ENCODE data around the gene CRIP1. TPM values are rescaled to one million over a fixed set of nuclear protein-coding genes. Genes with fewer than 3 reads are reported as not detected.

The CRIP1 gene
- total RNA-seq, 2 experiments from 2014 or later, result 390 to 397 TPM

DNA sequence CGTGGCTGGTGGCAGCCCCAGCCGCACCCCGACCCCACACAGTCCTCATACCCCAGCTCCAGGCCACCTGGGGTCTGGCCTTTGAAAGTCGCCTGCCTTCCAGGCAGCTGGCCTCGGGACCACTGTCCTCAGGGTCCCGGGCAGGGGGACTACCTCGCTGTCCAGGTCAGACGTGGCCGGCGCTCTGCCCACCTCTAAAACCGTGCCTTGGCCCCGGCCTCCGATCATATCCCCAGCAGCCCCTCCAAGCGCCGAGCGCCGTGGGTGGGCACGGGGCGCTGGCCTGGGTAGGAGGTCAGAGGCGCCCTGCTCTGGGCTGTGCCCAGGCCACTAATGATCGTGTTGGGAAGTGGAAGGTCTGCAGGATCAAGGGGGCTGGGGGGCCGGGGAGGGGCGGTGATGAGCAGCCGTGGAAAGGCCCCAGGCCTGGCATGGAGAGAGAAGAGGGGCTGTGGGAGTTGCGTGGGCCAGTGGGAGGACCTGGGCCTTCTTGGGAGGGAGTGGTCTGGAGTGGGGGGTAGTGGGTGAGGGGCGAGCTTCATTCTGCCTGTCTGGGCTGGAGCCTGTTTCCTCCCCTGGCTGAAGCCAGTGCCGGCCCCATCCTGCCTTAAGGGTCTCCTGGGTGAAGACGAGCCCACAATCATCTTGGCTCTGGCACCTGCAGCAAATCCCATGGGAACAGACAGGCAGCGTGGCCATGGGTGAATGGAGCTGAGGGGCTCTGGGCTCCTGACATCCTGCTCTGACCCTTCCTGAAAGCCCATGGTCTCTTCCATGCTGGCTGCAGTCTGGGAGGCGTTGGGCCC is 44.6 kb downstream of the CRIP1 start:
- Mint-ChIP-seq H3K4me1 (ENCODE audit: low read depth) (peaks cover 20% of the 10 kb centered on the region), H3K27me3 (no peaks in the 10 kb centered on the region), H3K9me3 (no peaks in the 10 kb centered on the region), H3K27ac (no peak overlapping the region), H3K4me3 (no peak overlapping the region), H3K36me3 (no peaks in the 10 kb centered on the region)
- ChIA-PET POLR2A (no interaction called here), CTCF (interaction anchor here (0.8 to 3.4 kb wide), 3 partner anchors 11 to 159 kb away, joined by 3 to 11 read pairs (median 3); no protein-coding TSS in a partner anchor)
- intact Hi-C loops (cut with micrococcal nuclease), result no loop called here
- DNase-seq, result no peak

DNA sequence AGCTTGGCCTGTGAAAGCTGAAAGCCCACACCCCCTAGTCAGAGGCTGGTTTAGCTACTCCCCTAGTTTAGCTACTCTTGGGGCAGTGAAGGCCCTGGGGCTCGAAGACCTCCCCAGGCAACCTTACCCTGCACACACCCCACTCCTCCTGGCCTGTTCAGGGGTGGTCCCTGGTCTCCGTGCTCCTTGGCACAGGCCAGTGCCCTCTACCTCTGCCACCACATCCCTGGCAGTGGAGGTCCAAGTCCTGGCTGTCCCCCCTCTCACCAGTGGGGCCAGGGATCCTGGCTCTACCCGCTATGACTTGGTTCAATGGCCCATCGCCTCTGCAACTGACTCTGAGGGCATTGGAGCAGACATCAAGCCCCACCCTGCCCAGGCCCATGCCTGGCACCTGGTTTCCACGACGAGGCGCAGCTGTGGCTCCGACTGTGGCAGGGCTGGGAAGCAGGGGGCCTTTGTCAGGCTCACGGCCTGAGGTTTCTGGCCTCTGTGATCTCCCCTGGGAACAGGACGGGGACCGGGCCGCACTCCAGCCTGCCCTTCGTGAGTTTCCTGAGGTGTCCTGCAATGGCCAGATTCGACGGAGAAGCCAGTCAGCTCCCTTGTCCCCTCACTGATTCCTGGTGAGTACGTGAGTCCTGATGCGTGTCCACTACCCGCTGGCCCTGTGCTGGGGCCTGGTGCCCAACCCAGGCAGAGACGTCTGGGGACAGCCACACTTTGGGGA is 45.4 kb downstream of the CRIP1 start:
- Mint-ChIP-seq H3K36me3 (no peaks in the 10 kb centered on the region), H3K27ac (no peak overlapping the region), H3K27me3 (no peaks in the 10 kb centered on the region), H3K4me1 (ENCODE audit: low read depth) (peaks cover 19% of the 10 kb centered on the region), H3K4me3 (no peak overlapping the region), H3K9me3 (no peaks in the 10 kb centered on the region)
- intact Hi-C loops (cut with micrococcal nuclease), result no loop called here
- ChIA-PET POLR2A (no interaction called here), CTCF (interaction anchor here (1.5 to 3.4 kb wide), 3 partner anchors 10 to 158 kb away, joined by 3 to 11 read pairs (median 3); no protein-coding TSS in a partner anchor)
- DNase-seq, result no peak

DNA sequence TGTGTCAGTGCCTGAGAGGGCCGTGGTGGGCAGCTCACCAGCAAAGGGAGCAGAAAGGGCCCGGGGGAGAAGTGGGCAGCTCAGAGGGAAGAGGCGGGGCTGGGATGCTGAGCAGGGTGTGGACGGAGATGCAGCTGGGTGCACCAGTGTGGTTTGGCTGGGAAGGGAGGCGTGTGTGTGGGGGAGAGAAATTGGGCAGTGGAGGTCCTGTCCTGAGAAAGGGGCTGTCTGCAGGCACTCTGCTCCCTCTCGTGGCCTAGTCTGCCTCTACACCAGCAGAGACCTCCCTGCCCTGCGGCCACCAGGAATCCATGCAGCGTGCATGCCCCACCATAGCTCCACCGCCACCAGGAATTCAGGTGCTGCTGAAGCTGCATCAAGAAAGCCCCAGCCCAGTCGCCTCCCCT is 46.1 kb downstream of the CRIP1 start:
- intact Hi-C loops (cut with micrococcal nuclease), result no loop called here
- no peak overlapping the region for H3K27ac Mint-ChIP-seq
- no peaks in the 10 kb centered on the region for H3K9me3 Mint-ChIP-seq
- no peaks in the 10 kb centered on the region for H3K27me3 Mint-ChIP-seq
- no peaks in the 10 kb centered on the region for H3K36me3 Mint-ChIP-seq
- no peak overlapping the region for H3K4me3 Mint-ChIP-seq
- DNase-seq, result peak; percentile 23
- H3K4me1 Mint-ChIP-seq (ENCODE audit: low read depth), result peaks cover 13% of the 10 kb centered on the region
- CTCF ChIA-PET, result interaction anchor here (1.5 to 3.4 kb wide), 4 partner anchors 10 to 162 kb away, joined by 3 to 11 read pairs (median 4); no protein-coding TSS in a partner anchor
- POLR2A ChIA-PET, result no interaction called here

DNA sequence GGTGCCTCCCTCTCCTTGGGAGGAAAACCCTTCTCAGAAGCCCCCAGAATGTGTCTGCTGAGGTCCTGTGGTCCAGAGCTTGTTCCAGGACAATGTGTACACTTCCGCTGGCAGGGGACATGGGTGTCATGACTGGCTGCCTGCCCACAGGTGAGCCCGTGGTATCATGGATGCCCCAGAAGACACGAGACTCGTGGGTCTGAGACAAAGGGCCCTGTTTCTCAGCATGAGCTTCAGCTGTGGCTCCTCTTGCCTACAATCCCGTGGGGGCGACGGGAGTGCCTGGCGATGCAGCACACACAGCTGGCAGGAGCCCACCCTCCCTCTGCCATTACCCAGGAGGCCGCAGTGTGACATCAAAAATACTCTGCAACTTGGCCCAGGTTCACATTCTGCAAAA is 46.7 kb downstream of the CRIP1 start:
- DNase-seq, result no peak
- Mint-ChIP-seq H3K4me1 (ENCODE audit: low read depth) (peaks cover 16% of the 10 kb centered on the region), H3K9me3 (no peaks in the 10 kb centered on the region), H3K27ac (no peak overlapping the region), H3K27me3 (no peaks in the 10 kb centered on the region), H3K36me3 (no peaks in the 10 kb centered on the region), H3K4me3 (no peak overlapping the region)
- intact Hi-C loops (cut with micrococcal nuclease), result no loop called here
- CTCF ChIA-PET, result interaction anchor here (1.1 to 3.4 kb wide), 4 partner anchors 15 to 163 kb away, joined by 3 to 11 read pairs (median 4); no protein-coding TSS in a partner anchor
- POLR2A ChIA-PET, result no interaction called here

DNA sequence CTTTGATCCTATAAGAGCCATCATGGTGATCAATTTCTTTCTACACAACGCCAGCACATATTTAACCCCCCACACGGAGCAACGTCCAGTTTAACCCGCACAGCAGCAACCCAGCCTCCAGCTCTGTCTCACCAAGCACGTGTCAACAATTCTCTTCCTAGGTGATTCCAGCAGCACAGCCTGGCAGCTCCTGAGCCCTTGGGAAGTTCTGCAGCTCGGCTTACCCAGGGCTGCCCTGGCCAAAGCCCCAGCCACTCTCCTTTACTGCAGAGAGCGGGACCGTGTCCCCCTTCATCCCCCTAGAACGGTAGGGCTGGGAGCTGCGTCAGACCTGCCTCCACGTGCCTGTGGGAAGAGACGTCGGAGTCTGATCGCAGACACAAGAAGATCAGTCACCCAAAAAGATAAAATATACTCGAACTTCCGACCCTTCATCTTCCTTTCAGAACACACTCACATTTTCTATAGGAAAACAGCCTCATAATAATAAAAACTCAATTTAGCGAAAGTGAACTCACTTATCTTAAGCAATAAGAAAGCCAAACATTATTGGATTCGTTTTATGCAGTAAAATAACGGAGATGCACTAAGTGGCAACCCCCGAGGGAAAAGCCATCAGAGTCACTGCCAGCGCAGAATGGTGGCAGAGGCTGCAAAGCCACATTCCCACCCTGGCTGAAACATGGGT is 47.3 kb downstream of the CRIP1 start:
- Mint-ChIP-seq H3K27ac (no peak overlapping the region), H3K4me1 (ENCODE audit: low read depth) (peaks cover 14% of the 10 kb centered on the region), H3K36me3 (no peaks in the 10 kb centered on the region), H3K4me3 (no peak overlapping the region), H3K9me3 (no peaks in the 10 kb centered on the region), H3K27me3 (no peaks in the 10 kb centered on the region)
- no peak for DNase-seq
- ChIA-PET CTCF (interaction anchor here (1.1 to 3.4 kb wide), 4 partner anchors 15 to 164 kb away, joined by 3 to 11 read pairs (median 4); no protein-coding TSS in a partner anchor), POLR2A (no interaction called here)
- intact Hi-C loops (cut with micrococcal nuclease), result no loop called here

DNA sequence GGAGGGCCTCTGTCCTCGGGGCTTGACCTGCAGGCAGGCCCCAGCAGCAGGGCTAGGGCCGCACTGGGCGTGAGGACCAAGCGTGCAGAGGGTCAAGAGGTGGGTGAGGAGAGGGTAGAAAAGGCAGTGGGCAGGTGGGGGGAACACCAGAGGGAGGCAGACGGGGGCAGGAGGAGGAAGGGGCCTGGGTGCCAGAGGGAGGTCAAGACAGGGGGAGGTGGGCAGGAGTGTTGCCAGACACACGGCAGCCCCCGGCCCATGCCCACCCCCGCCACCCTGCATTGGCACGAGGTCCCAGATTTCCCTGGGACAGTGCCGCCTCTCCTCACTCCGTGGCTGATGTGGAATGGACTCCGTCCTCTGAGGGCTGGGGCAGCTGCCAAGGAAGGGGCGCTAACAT is 47.9 kb downstream of the CRIP1 start:
- intact Hi-C loops (cut with micrococcal nuclease), result no loop called here
- no peaks in the 10 kb centered on the region for H3K36me3 Mint-ChIP-seq
- no peaks in the 10 kb centered on the region for H3K27me3 Mint-ChIP-seq
- ChIA-PET CTCF (interaction anchor here (1.1 kb wide), 1 partner anchor 14 kb away, joined by 4 read pairs; no protein-coding TSS in a partner anchor), POLR2A (no interaction called here)
- H3K4me1 Mint-ChIP-seq (ENCODE audit: low read depth), result peaks cover 13% of the 10 kb centered on the region
- no peaks in the 10 kb centered on the region for H3K9me3 Mint-ChIP-seq
- H3K27ac Mint-ChIP-seq, result no peak overlapping the region
- no peak for DNase-seq
- H3K4me3 Mint-ChIP-seq, result no peak overlapping the region

DNA sequence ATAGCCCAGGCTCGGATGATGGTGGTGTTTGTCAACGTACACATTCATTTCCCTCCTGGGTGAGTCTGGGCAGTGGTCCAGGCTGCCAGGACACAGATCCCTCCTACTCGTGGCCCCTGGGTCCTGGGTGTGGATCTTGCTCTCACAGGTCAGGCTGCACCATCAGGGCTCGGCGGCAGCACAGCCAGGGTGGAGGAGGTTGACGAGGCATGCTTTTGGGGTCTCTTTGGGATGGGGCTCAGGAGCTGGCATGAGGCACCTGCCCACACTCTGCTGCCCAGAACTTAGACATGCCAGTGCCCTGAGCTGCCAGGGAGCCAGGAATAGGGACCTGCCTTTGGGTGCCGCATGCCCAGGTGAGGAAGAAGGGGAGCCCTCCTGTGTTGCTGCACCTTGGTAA is 49.4 kb downstream of the CRIP1 start:
- intact Hi-C loops (cut with micrococcal nuclease), result no loop called here

DNA sequence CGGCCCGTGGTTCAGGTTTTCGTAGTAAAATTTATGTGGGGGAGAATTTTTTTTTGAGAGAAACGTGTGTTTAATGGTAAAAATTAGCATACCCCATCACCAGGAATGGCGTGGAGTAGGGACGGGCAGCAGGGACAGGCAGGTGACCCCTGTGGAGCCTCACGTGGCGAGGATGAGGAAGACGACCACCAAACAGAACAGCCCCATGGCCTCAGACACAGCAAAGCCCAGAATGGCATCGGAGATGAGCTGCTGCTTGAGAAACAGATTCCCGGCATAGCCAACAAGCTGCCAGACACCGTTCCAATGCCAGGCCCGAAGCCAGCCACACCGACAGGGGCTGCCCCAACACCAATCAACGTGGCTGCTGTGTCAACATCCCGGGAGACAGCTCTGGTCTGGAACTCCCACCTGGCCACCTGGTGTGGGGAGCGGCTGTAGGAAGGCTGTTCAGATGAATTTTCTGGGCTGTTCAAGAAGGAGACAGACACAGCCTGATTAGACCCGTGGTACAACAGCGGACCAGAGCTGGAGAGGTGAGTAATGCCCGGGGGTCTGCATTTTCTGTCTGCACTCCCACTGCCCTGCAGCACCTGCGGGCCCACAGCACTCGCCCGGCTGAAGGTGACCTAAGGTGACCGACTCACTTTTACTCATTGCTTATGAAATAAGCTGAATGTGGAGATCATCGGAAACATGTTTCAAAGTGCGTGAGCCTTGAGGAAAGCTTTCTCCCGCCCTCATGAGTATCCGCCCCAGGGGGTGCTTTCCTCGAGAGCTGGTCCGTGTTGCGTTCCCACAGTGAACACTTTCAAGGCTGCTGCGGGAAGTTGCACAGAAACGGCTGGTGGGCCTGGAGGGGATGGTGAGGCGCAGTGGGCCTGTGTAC is 50.2 kb downstream of the CRIP1 start:
- H3K36me3 Mint-ChIP-seq, result no peaks in the 10 kb centered on the region
- peaks cover 4% of the 10 kb centered on the region for H3K4me1 Mint-ChIP-seq (ENCODE audit: low read depth)
- H3K27ac Mint-ChIP-seq, result no peak overlapping the region
- no peak overlapping the region for H3K4me3 Mint-ChIP-seq
- H3K27me3 Mint-ChIP-seq, result peaks cover 5% of the 10 kb centered on the region
- H3K9me3 Mint-ChIP-seq, result no peaks in the 10 kb centered on the region
- ChIA-PET POLR2A (no interaction called here), CTCF (interaction anchor here (1.0 to 2.7 kb wide), 5 partner anchors 8 to 465 kb away, joined by 3 to 14 read pairs (median 6); no protein-coding TSS in a partner anchor)
- no peak for DNase-seq
- intact Hi-C loops (cut with micrococcal nuclease), result no loop called here

More for the DNA sequence above, 49.4 kb downstream of the CRIP1 start:
- Mint-ChIP-seq H3K9me3 (no peaks in the 10 kb centered on the region), H3K36me3 (no peaks in the 10 kb centered on the region), H3K27ac (no peak overlapping the region), H3K27me3 (no peaks in the 10 kb centered on the region), H3K4me3 (no peak overlapping the region), H3K4me1 (ENCODE audit: low read depth) (peaks cover 4% of the 10 kb centered on the region)
- CTCF ChIA-PET, result interaction anchor here (1.5 kb wide), 1 partner anchor 12 kb away, joined by 4 read pairs; no protein-coding TSS in a partner anchor
- no peak for DNase-seq
- POLR2A ChIA-PET, result no interaction called here

DNA sequence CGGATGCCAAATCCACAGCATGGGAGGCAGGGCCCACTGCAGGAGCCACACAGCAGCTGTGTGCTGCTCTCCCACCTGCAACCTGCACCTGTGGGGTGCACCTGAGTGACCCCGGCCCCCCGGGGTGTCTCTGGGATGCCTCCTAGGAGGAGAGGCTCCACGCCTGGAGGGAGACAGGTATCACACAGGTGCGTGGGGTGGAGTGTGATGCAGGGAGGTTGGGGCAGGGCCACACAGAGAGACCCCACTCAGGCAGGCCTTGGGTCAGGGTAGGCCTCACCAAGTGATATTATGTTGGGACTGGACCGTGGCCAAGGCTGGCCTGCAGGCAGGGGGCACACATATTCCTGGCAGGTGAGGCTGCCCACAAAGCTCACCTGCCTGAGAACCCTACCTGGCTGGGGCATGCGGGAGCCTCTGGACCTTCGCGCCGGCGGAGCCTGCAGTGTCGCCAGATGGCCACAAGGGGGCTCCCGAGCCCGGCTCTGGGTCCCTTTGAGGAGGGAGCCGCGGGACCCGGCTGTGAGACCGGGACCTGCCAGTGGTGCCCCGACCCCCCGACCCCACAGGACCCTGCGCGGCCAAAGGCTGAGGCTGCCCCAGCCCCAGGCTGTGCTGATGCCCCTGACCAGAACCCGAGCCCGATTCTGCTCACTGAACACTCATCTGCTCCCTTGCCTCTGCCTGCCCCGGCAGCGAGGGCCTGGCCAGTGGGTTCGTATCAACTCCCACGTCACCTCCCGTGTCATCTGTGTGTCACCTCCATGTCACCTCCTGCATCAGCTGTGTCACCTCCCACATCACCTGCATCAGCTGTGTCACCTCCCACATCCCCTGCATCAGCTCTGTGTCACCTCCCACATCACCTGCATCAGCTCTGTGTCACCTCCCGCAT is 51.1 kb downstream of the CRIP1 start:
- H3K4me1 Mint-ChIP-seq (ENCODE audit: low read depth), result peaks cover 4% of the 10 kb centered on the region

More for the DNA sequence above, 51.1 kb downstream of the CRIP1 start:
- peaks cover 3% of the 10 kb centered on the region for H3K9me3 Mint-ChIP-seq
- ChIA-PET POLR2A (no interaction called here), CTCF (interaction anchor here (0.7 to 2.7 kb wide), 7 partner anchors 9 to 464 kb away, joined by 3 to 14 read pairs (median 4); no protein-coding TSS in a partner anchor)
- peak; percentile 78 for DNase-seq
- intact Hi-C loops (cut with micrococcal nuclease), result no loop called here
- peaks cover 6% of the 10 kb centered on the region for H3K27me3 Mint-ChIP-seq
- no peak overlapping the region for H3K27ac Mint-ChIP-seq
- no peaks in the 10 kb centered on the region for H3K36me3 Mint-ChIP-seq
- H3K4me3 Mint-ChIP-seq, result no peak overlapping the region
